Right lobe of liver (tissue), 6 donors: Measurements from ENCODE around the gene SCN7A. TPM values are rescaled to one million over a fixed set of nuclear protein-coding genes. Genes with fewer than 3 reads are reported as not detected.
"Not testable (repeated sequence)": the region's sequence is repeated elsewhere in the genome, so short reads cannot be mapped to it uniquely, and the experiment has no call there.

Source experiments
- ATAC-seq, 4 donors: fragments of 200-7000 bp; cut with Tn5 transposase; one replicate each; pipeline ENCODE4 v1.9.1; 2020; ENCODE audit warnings: mild to moderate bottlenecking in 4 of 4, moderate library complexity in 4 of 4
- DNase-seq, 3 donors: peaks; one replicate each; pipeline ENCODE4 v3.0.0-alpha.2; 2020
- H3K27ac ChIP-seq, 3 donors: fragments of 200-600 bp; one replicate each; pipeline ENCODE4 v1.8.0; 2022
- H3K27me3 ChIP-seq, 2 donors: fragments of 200-600 bp; one replicate each; pipeline ENCODE4 v1.8.0; 2022
- H3K36me3 ChIP-seq, 4 donors: fragments of 200-600 bp; sonication (generic) in 1 of 4; one replicate each; pipeline versions ENCODE4 v1.5.1 to v1.8.0; 2017 to 2022; ENCODE audit warnings: control low read depth in 1 of 4
- H3K4me1 ChIP-seq, 4 donors: fragments of 200-600 bp; sonication (generic) in 1 of 4; one replicate each; pipeline versions ENCODE4 v1.5.1 to v1.8.0; 2017 to 2022; ENCODE audit warnings: control low read depth in 1 of 4
- H3K4me3 ChIP-seq, 3 donors: fragments of 200-600 bp; one replicate each; pipeline ENCODE4 v1.8.0; 2022
- H3K9me3 ChIP-seq, 4 donors: fragments of 200-600 bp; sonication (generic) in 1 of 4; one replicate each; pipeline versions ENCODE4 v1.5.1 to v1.8.0; 2017 to 2022; ENCODE audit warnings: control low read depth in 1 of 4
- CTCF ChIP-seq, 4 donors: fragments of 200-600 bp in 3 of 4; fragments of 450-650 bp in 1 of 4; IDR thresholded peaks; one replicate each; pipeline versions ENCODE4 v1.5.1 to v1.8.0; 2016 to 2022; ENCODE audit warnings: antibody characterized with exemption in 4 of 4, mild to moderate bottlenecking in 2 of 4
- POLR2A ChIP-seq: fragments of 450-650 bp; IDR thresholded peaks from one replicate; pipeline ENCODE4 v1.6.1; 2017; ENCODE audit warnings: antibody characterized with exemption, mild to moderate bottlenecking
- WGBS: methylation state at CpG from one replicate; pipeline ENCODE4 v1.1.6; 2018; ENCODE audit warnings: low coverage, low lambda C conversion rate; ENCODE audit not compliant: insufficient coverage; ENCODE audit errors: missing lambda C conversion rate; 5-methylcytosine and 5-hydroxymethylcytosine counted together
- intact Hi-C, 2 donors: fragments of 100-400 bp; cut with DNase I; formaldehyde crosslinking; loops; one replicate each; pipeline versions ENCODE4 v1.11.2 to v1.14.1; 2022
- total RNA-seq, 6 experiments: library from RNA; depleted of rRNA in 2 of 6; stranded (reverse); fragments of >200 nt in 2 of 6; fragmentation: NEBNext Ultra II Directional in 3 of 6; extraction: Animal tissue kit (Norgen Biotek cat#: 25700) in 3 of 6; gene quantifications; one replicate each; pipeline versions ENCODE4 v1.1.0 to v1.2.4, GENCODE V29; 2016 to 2023
- donor health status: DM: no; HTN: yes; CAD: no.
- donor health status: DM: no; HTN: no; CAD: no.
- donor health status: DM: no; HTN: no; CAD: no.
- donor health status: DM: no; HTN: yes; CAD: no.
- donor health status: DM: no; HTN: yes; CAD: no.

SCN7A gene
- total RNA-seq, 6 experiments from 2014 or later = 0.27 to 4.2 (median 1.2) TPM

GRCh38 chr2:166417669-166418068 is 76.4 kb downstream of the SCN7A start:
- DNase-seq (no peak), ATAC-seq (peak; percentile 78 to 87 (median 84))
- Histone ChIP-seq H3K4me1 (no peaks in the 10 kb centered on the region), H3K27me3 (no peaks in the 10 kb centered on the region), H3K27ac (no peak overlapping the region), H3K9me3 (no peaks in the 10 kb centered on the region), H3K4me3 (no peak overlapping the region), H3K36me3 (no peaks in the 10 kb centered on the region)
- TF ChIP-seq POLR2A (no peak), CTCF (IDR thresholded peaks at IDR 0.05) (peak; percentile 18 to 52 (median 32))
- 53% methylated on average over 2 of the region's 2 CpGs for WGBS
- intact Hi-C loops = no loop called here

GRCh38 chr2:166413255-166413654 is 80.8 kb downstream of the SCN7A start:
- no peaks in the 10 kb centered on the region for H3K27me3 ChIP-seq
- H3K4me1 ChIP-seq = no peaks in the 10 kb centered on the region
- WGBS = 79% methylated on average over 1 of the region's 1 CpG
- no peaks in the 10 kb centered on the region for H3K9me3 ChIP-seq
- intact Hi-C loops = no loop called here
- H3K4me3 ChIP-seq = no peak overlapping the region
- no peaks in the 10 kb centered on the region for H3K36me3 ChIP-seq
- DNase-seq (no peak), ATAC-seq (no peak)
- TF ChIP-seq CTCF (IDR thresholded peaks at IDR 0.05) = no peak
- TF ChIP-seq POLR2A = no peak
- no peak overlapping the region for H3K27ac ChIP-seq

GRCh38 chr2:166411473-166412230 is 82.4 kb downstream of the SCN7A start:
- DNase-seq (no peak), ATAC-seq (no peak)
- intact Hi-C loops = no loop called here
- no peaks in the 10 kb centered on the region for H3K27me3 ChIP-seq
- no peaks in the 10 kb centered on the region for H3K36me3 ChIP-seq
- no peaks in the 10 kb centered on the region for H3K9me3 ChIP-seq
- no peak overlapping the region for H3K27ac ChIP-seq
- H3K4me3 ChIP-seq = no peak overlapping the region
- H3K4me1 ChIP-seq = no peaks in the 10 kb centered on the region
- TF ChIP-seq POLR2A = no peak
- TF ChIP-seq CTCF (IDR thresholded peaks at IDR 0.05) = no peak
- WGBS = 63% methylated on average over 6 of the region's 6 CpGs

GRCh38 chr2:166410828-166411472 is 83.1 kb downstream of the SCN7A start:
- Histone ChIP-seq H3K9me3 (no peaks in the 10 kb centered on the region), H3K4me3 (no peak overlapping the region), H3K27me3 (no peaks in the 10 kb centered on the region), H3K27ac (no peak overlapping the region), H3K36me3 (no peaks in the 10 kb centered on the region), H3K4me1 (no peaks in the 10 kb centered on the region)
- TF ChIP-seq POLR2A (no peak), CTCF (IDR thresholded peaks at IDR 0.05) (no peak)
- WGBS = 59% methylated on average over 7 of the region's 7 CpGs
- peak in 1 of 4 donors; percentile 71 for ATAC-seq
- intact Hi-C loops = no loop called here
- no peak for DNase-seq

- not testable (repeated sequence) for ATAC-seq, H3K36me3 ChIP-seq
- WGBS = 39% methylated on average over 2 of the region's 2 CpGs
Observed at GRCh38 chr2:166407746-166408145, 86.3 kb downstream of the SCN7A start.

More at GRCh38 chr2:166407746-166408145, 86.3 kb downstream of the SCN7A start:
- DNase-seq, H3K9me3 ChIP-seq, H3K27ac ChIP-seq, intact Hi-C loops, H3K4me1 ChIP-seq, H3K27me3 ChIP-seq, H3K4me3 ChIP-seq: not testable (repeated sequence)
